HG02642 (cell line): ENCODE results near the gene OAS1.

ENCODE experiments used
- ATAC-seq: cut with Tn5 transposase; IDR thresholded peaks from one replicate; pipeline ENCODE4 v1.9.1; 2021; ENCODE audit warnings: mild to moderate bottlenecking; ENCODE audit not compliant: unreplicated experiment, poor library complexity

Gene OAS1

GRCh38 chr12:112963227-112963861 lies 56.6 kb downstream of the OAS1 start:
- ATAC-seq: no peak

- ATAC-seq: no peak
These were observed 57.4 kb downstream of the OAS1 start for GRCh38 chr12:112964067-112964670.

GRCh38 chr12:112964915-112965314 lies 58.2 kb downstream of the OAS1 start:
- no peak for ATAC-seq

- ATAC-seq: no peak
These were observed 58.9 kb downstream of the OAS1 start for GRCh38 chr12:112965643-112966042.

- ATAC-seq: no peak
These were observed 60.5 kb downstream of the OAS1 start for GRCh38 chr12:112967306-112967705.

- no peak for ATAC-seq
These were observed 61.1 kb downstream of the OAS1 start for GRCh38 chr12:112967858-112968257.
